Measurements from ENCODE around the gene SCYGR2. TPM values are rescaled to one million over a fixed set of nuclear protein-coding genes. Genes with fewer than 3 reads are reported as not detected.
A peak's percentile ranks its signal among the peaks of the same experiment; 100 is the strongest.

The SCYGR2 gene
- total RNA-seq, 2 donors from 2014 or later: not detected

GRCh38 chr2:227623226-227623625, 24.5 kb downstream of the SCYGR2 start:
- Histone ChIP-seq H3K4me1 (ENCODE audit: control insufficient read depth, insufficient read depth, low read length) (no peaks in the 10 kb centered on the region), H3K36me3 (ENCODE audit: control insufficient read depth, insufficient read depth, low read length) (no peaks in the 10 kb centered on the region), H3K9ac (ENCODE audit: extremely low read depth, low read length, poor library complexity, severe bottlenecking) (no peak overlapping the region), H3K9me3 (ENCODE audit: control insufficient read depth, low read length) (no peaks in the 10 kb centered on the region), H3K27ac (ENCODE audit: low read depth, low read length) (no peak overlapping the region), H3K27me3 (ENCODE audit: control insufficient read depth, insufficient read depth, low read length, poor library complexity, severe bottlenecking) (no peaks in the 10 kb centered on the region), H3K4me3 (ENCODE audit: low read length) (no peak overlapping the region)
- peaks cover 2% of the 10 kb centered on the region for H3K9me3 Mint-ChIP-seq
- H3K27ac Mint-ChIP-seq: no peak overlapping the region
- DNase-seq: no peak
- no peaks in the 10 kb centered on the region for H3K4me1 Mint-ChIP-seq
- no peaks in the 10 kb centered on the region for H3K27me3 Mint-ChIP-seq (ENCODE audit: insufficient read depth)
- H3K4me3 Mint-ChIP-seq: no peak overlapping the region
- H3K36me3 Mint-ChIP-seq (ENCODE audit: low read depth): no peaks in the 10 kb centered on the region
- TF ChIP-seq CTCF (conservative IDR thresholded peaks at IDR 0.05): no peak

GRCh38 chr2:227625420-227625819, 26.7 kb downstream of the SCYGR2 start:
- H3K27ac ChIP-seq (ENCODE audit: low read depth, low read length): no peak overlapping the region
- no peaks in the 10 kb centered on the region for H3K27me3 Mint-ChIP-seq (ENCODE audit: insufficient read depth)

GRCh38 chr2:227626580-227627151, 28.0 kb downstream of the SCYGR2 start:
- Mint-ChIP-seq H3K27me3 (ENCODE audit: insufficient read depth) (no peaks in the 10 kb centered on the region), H3K36me3 (ENCODE audit: low read depth) (no peaks in the 10 kb centered on the region), H3K9me3 (peaks cover 2% of the 10 kb centered on the region), H3K4me1 (no peaks in the 10 kb centered on the region), H3K4me3 (no peak overlapping the region), H3K27ac (no peak overlapping the region)
- peak; percentile 12 for TF ChIP-seq CTCF (conservative IDR thresholded peaks at IDR 0.05)
- 84 to 93% methylated on average over 5 to 10 of the region's 10 CpGs for WGBS, 2 experiments (ENCODE audit: insufficient coverage in 1 of 2, insufficient read length in 1 of 2)
- Histone ChIP-seq H3K27me3 (ENCODE audit: control insufficient read depth, insufficient read depth, low read length, poor library complexity, severe bottlenecking) (no peaks in the 10 kb centered on the region), H3K4me3 (ENCODE audit: low read length) (no peak overlapping the region), H3K36me3 (ENCODE audit: control insufficient read depth, insufficient read depth, low read length) (no peaks in the 10 kb centered on the region), H3K9me3 (ENCODE audit: control insufficient read depth, low read length) (no peaks in the 10 kb centered on the region), H3K9ac (ENCODE audit: extremely low read depth, low read length, poor library complexity, severe bottlenecking) (no peak overlapping the region), H3K27ac (ENCODE audit: low read depth, low read length) (no peak overlapping the region), H3K4me1 (ENCODE audit: control insufficient read depth, insufficient read depth, low read length) (no peaks in the 10 kb centered on the region)
- DNase-seq: no peak

More at GRCh38 chr2:227625420-227625819, 26.7 kb downstream of the SCYGR2 start:
- Mint-ChIP-seq H3K9me3 (peaks cover 2% of the 10 kb centered on the region), H3K27ac (no peak overlapping the region), H3K36me3 (ENCODE audit: low read depth) (no peaks in the 10 kb centered on the region), H3K4me3 (no peak overlapping the region), H3K4me1 (no peaks in the 10 kb centered on the region)
- DNase-seq: no peak
- H3K27me3 ChIP-seq (ENCODE audit: control insufficient read depth, insufficient read depth, low read length, poor library complexity, severe bottlenecking): no peaks in the 10 kb centered on the region
- H3K36me3 ChIP-seq (ENCODE audit: control insufficient read depth, insufficient read depth, low read length): no peaks in the 10 kb centered on the region
- no peak for TF ChIP-seq CTCF (conservative IDR thresholded peaks at IDR 0.05)
- 85% methylated on average over 2 of the region's 2 CpGs; no CpG with 5 or more reads in 1 of the 2 experiments for WGBS, 2 experiments (ENCODE audit: insufficient coverage in 1 of 2, insufficient read length in 1 of 2)
- no peaks in the 10 kb centered on the region for H3K9me3 ChIP-seq (ENCODE audit: control insufficient read depth, low read length)
- no peak overlapping the region for H3K4me3 ChIP-seq (ENCODE audit: low read length)
- H3K9ac ChIP-seq (ENCODE audit: extremely low read depth, low read length, poor library complexity, severe bottlenecking): no peak overlapping the region
- H3K4me1 ChIP-seq (ENCODE audit: control insufficient read depth, insufficient read depth, low read length): no peaks in the 10 kb centered on the region

All from endodermal cell (in vitro differentiated cells).